GM12875 (cell line): ENCODE results near the gene PRRC2A.

ENCODE experiments used
- H3K4me3 ChIP-seq: one replicate; pipeline ENCODE4 v1.5.1; 2011; ENCODE audit warnings: low read depth, low read length, control low read depth
- TF ChIP-seq, protein P1 (sequence below): IDR thresholded peaks from 2 replicates; pipeline ENCODE4 v1.5.1; 2011; ENCODE audit warnings: low read depth, mild to moderate bottlenecking, control low read depth, inconsistent platforms, low read length, moderate library complexity, borderline replicate concordance; ENCODE audit not compliant: insufficient read depth

The PRRC2A gene

DNA sequence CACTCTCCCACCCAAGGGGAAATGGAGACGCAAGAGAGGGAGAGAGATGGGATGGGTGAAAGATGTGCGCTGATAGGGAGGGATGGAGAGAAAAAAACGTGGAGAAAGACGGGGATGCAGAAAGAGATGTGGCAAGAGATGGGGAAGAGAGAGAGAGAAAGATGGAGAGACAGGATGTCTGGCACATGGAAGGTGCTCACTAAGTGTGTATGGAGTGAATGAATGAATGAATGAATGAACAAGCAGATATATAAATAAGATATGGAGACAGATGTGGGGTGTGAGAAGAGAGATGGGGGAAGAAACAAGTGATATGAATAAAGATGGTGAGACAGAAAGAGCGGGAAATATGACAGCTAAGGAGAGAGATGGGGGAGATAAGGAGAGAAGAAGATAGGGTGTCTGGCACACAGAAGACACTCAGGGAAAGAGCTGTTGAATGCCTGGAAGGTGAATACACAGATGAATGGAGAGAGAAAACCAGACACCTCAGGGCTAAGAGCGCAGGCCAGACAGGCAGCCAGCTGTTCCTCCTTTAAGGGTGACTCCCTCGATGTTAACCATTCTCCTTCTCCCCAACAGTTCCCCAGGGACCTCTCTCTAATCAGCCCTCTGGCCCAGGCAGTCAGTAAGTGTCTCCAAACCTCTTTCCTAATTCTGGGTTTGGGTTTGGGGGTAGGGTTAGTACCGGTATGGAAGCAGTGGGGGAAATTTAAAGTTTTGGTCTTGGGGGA is 44.4 kb upstream of the PRRC2A start:
- TF ChIP-seq, protein P1, sequence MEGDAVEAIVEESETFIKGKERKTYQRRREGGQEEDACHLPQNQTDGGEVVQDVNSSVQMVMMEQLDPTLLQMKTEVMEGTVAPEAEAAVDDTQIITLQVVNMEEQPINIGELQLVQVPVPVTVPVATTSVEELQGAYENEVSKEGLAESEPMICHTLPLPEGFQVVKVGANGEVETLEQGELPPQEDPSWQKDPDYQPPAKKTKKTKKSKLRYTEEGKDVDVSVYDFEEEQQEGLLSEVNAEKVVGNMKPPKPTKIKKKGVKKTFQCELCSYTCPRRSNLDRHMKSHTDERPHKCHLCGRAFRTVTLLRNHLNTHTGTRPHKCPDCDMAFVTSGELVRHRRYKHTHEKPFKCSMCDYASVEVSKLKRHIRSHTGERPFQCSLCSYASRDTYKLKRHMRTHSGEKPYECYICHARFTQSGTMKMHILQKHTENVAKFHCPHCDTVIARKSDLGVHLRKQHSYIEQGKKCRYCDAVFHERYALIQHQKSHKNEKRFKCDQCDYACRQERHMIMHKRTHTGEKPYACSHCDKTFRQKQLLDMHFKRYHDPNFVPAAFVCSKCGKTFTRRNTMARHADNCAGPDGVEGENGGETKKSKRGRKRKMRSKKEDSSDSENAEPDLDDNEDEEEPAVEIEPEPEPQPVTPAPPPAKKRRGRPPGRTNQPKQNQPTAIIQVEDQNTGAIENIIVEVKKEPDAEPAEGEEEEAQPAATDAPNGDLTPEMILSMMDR = no peak
- H3K4me3 ChIP-seq = peak overlapping the region; percentile 64

DNA sequence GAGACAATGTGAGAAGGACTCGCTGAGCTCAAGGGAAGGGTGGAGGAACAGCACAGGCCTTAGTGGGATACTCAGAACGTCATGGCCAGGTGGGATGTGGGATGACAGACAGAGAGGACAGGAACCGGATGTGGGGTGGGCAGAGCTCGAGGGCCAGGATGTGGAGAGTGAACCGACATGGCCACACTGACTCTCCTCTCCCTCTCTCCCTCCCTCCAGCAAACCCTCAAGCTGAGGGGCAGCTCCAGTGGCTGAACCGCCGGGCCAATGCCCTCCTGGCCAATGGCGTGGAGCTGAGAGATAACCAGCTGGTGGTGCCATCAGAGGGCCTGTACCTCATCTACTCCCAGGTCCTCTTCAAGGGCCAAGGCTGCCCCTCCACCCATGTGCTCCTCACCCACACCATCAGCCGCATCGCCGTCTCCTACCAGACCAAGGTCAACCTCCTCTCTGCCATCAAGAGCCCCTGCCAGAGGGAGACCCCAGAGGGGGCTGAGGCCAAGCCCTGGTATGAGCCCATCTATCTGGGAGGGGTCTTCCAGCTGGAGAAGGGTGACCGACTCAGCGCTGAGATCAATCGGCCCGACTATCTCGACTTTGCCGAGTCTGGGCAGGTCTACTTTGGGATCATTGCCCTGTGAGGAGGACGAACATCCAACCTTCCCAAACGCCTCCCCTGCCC is 43.5 kb upstream of the PRRC2A start:
- TF ChIP-seq, protein P1 = no peak
- peak overlapping the region; percentile 64 for H3K4me3 ChIP-seq

DNA sequence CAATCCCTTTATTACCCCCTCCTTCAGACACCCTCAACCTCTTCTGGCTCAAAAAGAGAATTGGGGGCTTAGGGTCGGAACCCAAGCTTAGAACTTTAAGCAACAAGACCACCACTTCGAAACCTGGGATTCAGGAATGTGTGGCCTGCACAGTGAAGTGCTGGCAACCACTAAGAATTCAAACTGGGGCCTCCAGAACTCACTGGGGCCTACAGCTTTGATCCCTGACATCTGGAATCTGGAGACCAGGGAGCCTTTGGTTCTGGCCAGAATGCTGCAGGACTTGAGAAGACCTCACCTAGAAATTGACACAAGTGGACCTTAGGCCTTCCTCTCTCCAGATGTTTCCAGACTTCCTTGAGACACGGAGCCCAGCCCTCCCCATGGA is 42.9 kb upstream of the PRRC2A start:
- H3K4me3 ChIP-seq = peak overlapping the region; percentile 64
- TF ChIP-seq, protein P1 = no peak

DNA sequence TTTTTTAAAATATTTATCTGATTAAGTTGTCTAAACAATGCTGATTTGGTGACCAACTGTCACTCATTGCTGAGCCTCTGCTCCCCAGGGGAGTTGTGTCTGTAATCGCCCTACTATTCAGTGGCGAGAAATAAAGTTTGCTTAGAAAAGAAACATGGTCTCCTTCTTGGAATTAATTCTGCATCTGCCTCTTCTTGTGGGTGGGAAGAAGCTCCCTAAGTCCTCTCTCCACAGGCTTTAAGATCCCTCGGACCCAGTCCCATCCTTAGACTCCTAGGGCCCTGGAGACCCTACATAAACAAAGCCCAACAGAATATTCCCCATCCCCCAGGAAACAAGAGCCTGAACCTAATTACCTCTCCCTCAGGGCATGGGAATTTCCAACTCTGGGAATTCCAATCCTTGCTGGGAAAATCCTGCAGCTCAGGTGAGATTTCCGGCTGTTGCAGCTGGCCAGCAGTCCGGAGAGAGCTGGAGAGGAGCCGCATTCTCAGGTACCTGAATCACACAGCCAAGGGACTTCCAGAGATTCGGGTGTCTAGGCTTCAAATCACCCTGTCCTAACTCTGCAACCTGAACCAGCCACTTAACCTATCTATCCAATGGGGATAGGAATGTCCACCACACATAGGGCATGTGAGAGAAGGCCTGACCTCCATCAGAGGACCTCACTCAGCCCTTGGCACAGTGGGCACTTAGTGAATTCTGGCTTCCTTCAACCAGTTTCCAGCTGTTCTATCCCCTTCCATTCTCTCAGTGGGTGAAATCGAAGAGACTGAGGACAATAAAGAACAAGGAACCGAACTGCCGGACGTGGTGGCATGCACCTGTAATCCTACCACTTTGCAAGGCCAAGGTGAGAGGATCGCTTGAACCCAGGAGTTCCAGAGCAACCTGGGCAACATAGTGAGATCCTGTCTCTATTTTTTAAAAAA is 42.1 kb upstream of the PRRC2A start:
- peak overlapping the region; percentile 31 for H3K4me3 ChIP-seq
- TF ChIP-seq, protein P1 = no peak

DNA sequence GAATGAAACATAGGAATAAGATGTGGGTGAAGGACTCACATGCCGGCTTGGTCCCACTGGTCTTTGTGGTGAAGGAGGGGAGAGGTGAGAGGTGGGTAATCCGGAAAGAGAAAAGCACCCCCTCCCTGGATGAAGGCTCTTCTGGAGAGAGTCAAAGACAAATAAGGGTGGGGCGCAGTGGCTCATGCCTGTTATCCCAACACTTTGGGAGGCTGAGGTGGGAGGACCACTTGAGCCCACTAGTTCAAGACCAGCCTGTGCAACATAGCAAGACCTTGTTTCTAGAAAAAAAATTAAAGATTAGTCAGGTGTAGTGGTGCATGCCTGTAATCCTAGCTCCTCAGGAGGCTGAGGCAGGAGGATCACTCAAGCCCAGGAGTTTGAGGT is 41.4 kb upstream of the PRRC2A start:
- TF ChIP-seq, protein P1 = no peak
- no peak overlapping the region for H3K4me3 ChIP-seq

DNA sequence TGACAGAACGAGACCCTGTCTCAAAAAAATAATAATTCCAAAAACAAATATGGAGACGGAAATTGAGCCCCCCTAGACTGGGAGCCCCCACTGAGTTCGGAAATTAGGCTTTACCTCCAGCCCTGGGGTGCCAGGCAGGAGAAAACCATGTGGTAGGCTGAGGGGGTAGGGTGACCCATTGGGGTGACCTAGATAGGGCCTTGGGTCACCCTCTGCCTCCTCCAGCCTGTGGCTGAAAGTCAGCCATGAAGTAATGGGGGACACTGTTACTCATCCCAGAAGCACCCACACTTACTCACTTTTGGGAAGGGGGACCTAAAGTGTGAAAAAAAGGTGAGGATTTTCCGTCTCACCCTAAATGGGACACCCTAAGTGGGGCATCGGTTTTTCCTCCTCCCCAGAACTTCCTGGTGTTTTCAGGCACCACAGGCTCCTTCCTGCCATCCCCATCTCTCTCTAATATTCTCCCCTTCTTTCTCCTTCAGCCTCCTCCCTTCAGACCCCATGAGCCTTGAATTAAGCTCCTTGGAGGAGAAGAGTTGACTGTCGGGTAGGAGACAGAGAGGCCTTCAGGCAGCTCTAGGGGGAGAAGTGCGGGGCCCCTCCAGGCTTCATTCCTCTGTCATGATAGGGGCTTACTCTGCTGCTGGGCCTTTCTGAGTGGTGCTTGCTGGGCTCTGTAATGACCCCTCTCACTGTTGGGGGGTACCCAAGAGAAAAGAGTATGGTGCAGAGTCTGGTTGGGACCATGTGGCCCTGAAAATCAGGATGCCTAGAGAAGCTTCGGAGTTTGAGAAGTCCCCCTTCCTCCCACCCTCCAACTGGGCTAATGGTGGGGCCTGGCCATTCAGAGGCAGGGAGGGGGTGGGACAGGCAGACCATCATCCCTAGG is 40.7 kb upstream of the PRRC2A start:
- peak overlapping the region; percentile 64 for H3K4me3 ChIP-seq
- TF ChIP-seq, protein P1 = no peak
